ENCODE results near the gene GP1BA.

- TF ChIP-seq CTCF (optimal IDR thresholded peaks at IDR 0.05 in 1 of 3, IDR thresholded peaks at IDR 0.05 in 1 of 3, conservative IDR thresholded peaks at IDR 0.05 in 1 of 3; ENCODE audit: extremely low read depth in 1 of 3, insufficient read depth in 2 of 3, low read length in 3 of 3), result no peak
- no peak for TF ChIP-seq EZH2 (IDR thresholded peaks at IDR 0.05; ENCODE audit: low read length)
Measured at GRCh38 chr17:4939546-4939795, 7.4 kb downstream of the GP1BA start.
